ENCODE data around the gene ATAD3B. TPM values are rescaled to one million over a fixed set of nuclear protein-coding genes. Genes with fewer than 3 reads are reported as not detected.
"Not testable (repeated sequence)": the region's sequence is repeated elsewhere in the genome, so short reads cannot be mapped to it uniquely, and the experiment has no call there.

The ATAD3B gene
- total RNA-seq, 2 experiments from 2014 or later, result 41.5 to 49.6 TPM

DNA sequence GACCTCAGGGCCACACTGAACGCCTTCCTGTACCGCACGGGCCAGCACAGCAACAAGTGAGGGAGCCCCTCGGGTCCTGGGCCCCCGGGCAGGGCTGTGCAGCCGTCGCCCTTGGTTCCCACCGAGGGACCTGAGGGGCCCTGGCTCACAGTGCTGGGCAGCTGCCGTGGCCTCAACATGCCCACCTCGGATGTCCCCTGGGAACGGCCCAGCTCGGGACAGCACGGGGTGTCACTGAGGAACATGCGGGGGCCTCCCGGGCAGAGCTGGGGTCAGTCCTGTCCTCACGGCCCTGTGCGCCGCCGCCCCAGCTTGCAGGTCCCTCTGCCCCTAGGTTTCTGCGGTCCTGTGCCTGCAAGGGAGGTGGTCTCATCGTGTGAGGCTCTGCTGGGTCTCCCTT lies 54.9 kb downstream of the ATAD3B start:
- H3K27me3 Mint-ChIP-seq (ENCODE audit: low read depth); POLR2A ChIA-PET; H3K9me3 Mint-ChIP-seq (ENCODE audit: insufficient read depth); CTCF ChIA-PET; H3K4me3 Mint-ChIP-seq; H3K4me1 Mint-ChIP-seq (ENCODE audit: low read depth); DNase-seq; H3K27ac Mint-ChIP-seq; ATAC-seq: not testable (repeated sequence)
- peaks cover 37% of the 10 kb centered on the region for H3K36me3 Mint-ChIP-seq (ENCODE audit: low read depth)

DNA sequence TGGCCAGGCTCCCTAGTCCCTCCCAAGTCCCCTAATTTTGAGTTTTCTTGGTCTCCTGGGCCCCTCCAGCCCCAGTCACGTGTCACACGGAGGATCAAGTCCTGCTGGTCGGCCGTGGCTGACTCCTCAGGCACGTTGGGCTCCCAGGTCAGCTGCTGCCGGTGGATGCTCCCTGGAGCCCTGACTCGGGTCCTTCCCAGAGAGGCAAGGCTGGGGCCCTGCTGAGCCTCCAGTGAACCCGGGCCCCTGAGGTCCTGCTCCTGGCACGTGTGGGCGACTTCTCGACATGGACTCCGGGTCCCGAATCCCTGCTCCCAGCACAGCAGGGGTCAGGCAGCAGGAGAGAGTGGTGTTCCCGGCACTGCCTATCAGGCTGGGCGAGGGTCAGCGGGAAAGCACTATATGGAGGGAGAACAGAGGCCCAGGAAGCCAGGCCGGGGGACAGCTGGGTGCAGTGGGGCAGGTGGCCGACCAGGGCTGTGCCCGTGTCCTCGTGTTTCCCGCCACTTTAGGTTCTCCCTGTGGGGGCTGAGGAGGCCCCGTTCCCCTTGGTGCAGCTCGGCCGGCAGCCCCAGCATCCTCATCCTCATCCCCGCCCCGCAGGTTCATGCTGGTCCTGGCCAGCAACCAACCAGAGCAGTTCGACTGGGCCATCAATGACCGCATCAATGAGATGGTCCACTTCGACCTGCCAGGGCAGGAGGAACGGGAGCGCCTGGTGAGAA lies 55.7 kb downstream of the ATAD3B start:
- H3K9me3 Mint-ChIP-seq (ENCODE audit: insufficient read depth), result no peaks in the 10 kb centered on the region
- CTCF ChIA-PET, result no interaction called here
- H3K4me1 Mint-ChIP-seq (ENCODE audit: low read depth), result no peaks in the 10 kb centered on the region
- H3K27ac Mint-ChIP-seq, result no peak overlapping the region
- peaks cover 42% of the 10 kb centered on the region for H3K36me3 Mint-ChIP-seq (ENCODE audit: low read depth)
- DNase-seq, result no peak
- H3K27me3 Mint-ChIP-seq (ENCODE audit: low read depth), result no peaks in the 10 kb centered on the region
- H3K4me3 Mint-ChIP-seq, result no peak overlapping the region
- ATAC-seq, result no peak
- POLR2A ChIA-PET, result no interaction called here

DNA sequence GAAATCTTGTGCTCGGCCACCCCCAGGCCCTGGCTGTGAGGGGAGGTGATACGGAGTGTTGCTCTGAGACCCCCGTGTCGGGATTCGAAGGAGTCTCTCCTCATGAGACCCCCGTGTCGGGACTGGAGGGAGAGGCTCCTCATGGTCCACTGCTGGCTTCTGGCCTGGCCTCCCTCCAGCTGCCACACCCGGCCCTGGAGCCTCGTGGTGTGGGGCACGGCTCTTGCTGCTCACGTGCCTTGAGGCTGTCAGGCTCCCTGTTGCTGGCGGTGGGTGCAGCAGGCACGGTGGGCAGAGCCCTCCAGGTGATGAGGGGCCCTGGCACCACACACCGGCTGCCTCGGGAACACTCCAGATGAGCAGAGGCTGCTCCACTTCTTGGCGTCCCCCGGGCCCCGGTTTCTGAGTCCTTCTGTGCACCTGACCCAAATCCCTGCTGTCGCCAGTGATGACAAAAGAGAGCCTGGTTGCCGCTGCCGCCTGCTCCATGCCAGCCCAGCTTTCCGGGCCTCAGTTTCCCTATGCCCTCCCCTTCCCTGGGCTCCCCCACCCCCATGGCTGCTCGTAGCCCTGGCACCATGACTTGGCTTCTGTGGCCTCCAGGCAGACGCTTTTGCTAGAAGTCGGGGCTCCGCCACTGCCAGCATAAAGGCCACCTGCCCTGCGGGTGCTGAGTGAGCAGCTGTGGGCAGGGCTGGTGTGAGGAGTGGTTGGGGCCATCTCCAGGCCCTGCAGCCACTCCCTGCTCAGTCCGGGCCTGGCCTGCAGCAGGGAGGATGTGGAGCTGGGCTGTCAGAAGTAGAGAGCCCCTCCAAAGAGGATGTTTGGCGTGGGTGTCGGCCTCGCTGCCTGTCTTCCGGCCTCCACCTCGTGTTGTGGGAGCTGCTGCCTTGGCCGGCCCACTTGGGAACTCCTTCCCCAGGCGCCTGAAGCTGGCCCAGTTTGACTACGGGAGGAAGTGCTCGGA lies 57.0 kb downstream of the ATAD3B start:
- CTCF ChIA-PET, result no interaction called here
- no peak for DNase-seq
- H3K36me3 Mint-ChIP-seq (ENCODE audit: low read depth), result peaks cover 50% of the 10 kb centered on the region
- no peaks in the 10 kb centered on the region for H3K9me3 Mint-ChIP-seq (ENCODE audit: insufficient read depth)
- H3K4me3 Mint-ChIP-seq, result no peak overlapping the region
- no peaks in the 10 kb centered on the region for H3K27me3 Mint-ChIP-seq (ENCODE audit: low read depth)
- no peaks in the 10 kb centered on the region for H3K4me1 Mint-ChIP-seq (ENCODE audit: low read depth)
- ATAC-seq, result no peak
- POLR2A ChIA-PET, result no interaction called here
- no peak overlapping the region for H3K27ac Mint-ChIP-seq

DNA sequence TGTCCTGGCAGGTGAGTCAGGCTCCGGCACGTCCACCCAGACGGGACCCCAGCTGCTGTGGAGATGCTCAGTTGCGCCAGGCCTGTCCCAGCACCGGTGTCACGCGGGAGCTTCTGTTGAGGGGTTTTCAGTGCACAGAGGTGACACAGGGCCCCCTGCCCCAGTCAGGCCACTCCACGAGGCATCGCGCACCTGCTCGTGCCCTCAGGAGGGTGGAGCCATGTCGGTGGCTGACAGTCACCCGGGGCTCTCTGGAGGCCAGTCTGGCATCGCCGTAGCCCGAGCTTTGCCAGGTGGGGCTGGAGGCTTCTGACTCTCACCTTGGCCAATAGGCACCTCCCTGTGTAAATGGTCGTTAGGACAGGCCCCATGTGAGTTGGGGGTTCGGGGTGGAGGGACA lies 57.8 kb downstream of the ATAD3B start:
- no peak overlapping the region for H3K4me3 Mint-ChIP-seq
- ChIA-PET CTCF (no interaction called here), POLR2A (no interaction called here)

DNA sequence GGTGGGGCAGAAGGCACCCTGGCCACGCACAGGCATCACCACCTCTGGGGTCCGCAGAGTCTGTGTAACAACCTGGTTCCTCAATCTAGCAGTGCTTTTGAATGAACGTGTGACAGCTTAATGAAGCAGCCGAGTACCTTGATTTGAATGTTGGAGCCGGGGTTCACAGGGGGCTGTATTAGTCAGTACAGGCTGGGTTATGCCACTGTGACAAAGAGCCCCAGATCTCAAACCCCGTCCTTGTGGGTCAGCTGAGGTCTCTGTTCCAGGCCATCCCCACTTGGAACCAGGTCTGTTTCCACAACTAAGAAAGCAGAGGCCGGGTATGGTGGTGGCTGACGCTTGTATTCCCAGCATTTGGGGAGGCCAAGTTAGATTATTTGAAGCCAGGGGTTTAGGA lies 58.4 kb downstream of the ATAD3B start:
- no peak for ATAC-seq
- H3K27me3 Mint-ChIP-seq (ENCODE audit: low read depth), result no peaks in the 10 kb centered on the region
- ChIA-PET CTCF (no interaction called here), POLR2A (no interaction called here)
- H3K4me3 Mint-ChIP-seq, result no peak overlapping the region
- peaks cover 50% of the 10 kb centered on the region for H3K36me3 Mint-ChIP-seq (ENCODE audit: low read depth)
- H3K27ac Mint-ChIP-seq, result no peak overlapping the region
- no peaks in the 10 kb centered on the region for H3K4me1 Mint-ChIP-seq (ENCODE audit: low read depth)
- DNase-seq, result no peak
- H3K9me3 Mint-ChIP-seq (ENCODE audit: insufficient read depth), result no peaks in the 10 kb centered on the region

More for the DNA sequence above, 57.8 kb downstream of the ATAD3B start:
- DNase-seq, result no peak
- H3K27me3 Mint-ChIP-seq (ENCODE audit: low read depth), result no peaks in the 10 kb centered on the region
- H3K36me3 Mint-ChIP-seq (ENCODE audit: low read depth), result peaks cover 50% of the 10 kb centered on the region
- H3K27ac Mint-ChIP-seq, result no peak overlapping the region
- no peaks in the 10 kb centered on the region for H3K9me3 Mint-ChIP-seq (ENCODE audit: insufficient read depth)
- H3K4me1 Mint-ChIP-seq (ENCODE audit: low read depth), result no peaks in the 10 kb centered on the region
- ATAC-seq, result no peak

DNA sequence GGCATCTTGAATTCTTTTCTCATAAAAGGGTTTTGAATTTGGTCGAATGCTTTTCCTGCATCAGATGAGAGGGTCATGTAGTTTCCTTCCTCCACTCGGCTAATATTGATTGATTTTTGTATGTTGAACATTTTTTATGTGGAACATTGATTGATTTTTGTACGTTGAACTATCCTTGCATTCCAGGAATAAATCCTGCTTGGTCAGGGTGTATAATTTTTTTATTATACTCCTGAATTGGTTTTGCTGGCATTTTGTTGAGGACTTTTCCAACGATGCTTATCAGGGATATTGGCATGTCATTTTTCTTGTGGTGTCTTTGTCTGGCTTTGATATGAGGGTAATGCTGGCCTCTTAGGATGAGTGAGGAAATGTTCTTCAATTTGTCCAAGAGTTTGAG lies 60.4 kb downstream of the ATAD3B start:
- no peak for DNase-seq
- no peak for ATAC-seq
- Mint-ChIP-seq H3K27me3 (ENCODE audit: low read depth) (no peaks in the 10 kb centered on the region), H3K4me3 (no peak overlapping the region), H3K4me1 (ENCODE audit: low read depth) (no peaks in the 10 kb centered on the region), H3K9me3 (ENCODE audit: insufficient read depth) (no peaks in the 10 kb centered on the region), H3K27ac (no peak overlapping the region), H3K36me3 (ENCODE audit: low read depth) (peaks cover 46% of the 10 kb centered on the region)
- ChIA-PET CTCF (no interaction called here), POLR2A (no interaction called here)

DNA sequence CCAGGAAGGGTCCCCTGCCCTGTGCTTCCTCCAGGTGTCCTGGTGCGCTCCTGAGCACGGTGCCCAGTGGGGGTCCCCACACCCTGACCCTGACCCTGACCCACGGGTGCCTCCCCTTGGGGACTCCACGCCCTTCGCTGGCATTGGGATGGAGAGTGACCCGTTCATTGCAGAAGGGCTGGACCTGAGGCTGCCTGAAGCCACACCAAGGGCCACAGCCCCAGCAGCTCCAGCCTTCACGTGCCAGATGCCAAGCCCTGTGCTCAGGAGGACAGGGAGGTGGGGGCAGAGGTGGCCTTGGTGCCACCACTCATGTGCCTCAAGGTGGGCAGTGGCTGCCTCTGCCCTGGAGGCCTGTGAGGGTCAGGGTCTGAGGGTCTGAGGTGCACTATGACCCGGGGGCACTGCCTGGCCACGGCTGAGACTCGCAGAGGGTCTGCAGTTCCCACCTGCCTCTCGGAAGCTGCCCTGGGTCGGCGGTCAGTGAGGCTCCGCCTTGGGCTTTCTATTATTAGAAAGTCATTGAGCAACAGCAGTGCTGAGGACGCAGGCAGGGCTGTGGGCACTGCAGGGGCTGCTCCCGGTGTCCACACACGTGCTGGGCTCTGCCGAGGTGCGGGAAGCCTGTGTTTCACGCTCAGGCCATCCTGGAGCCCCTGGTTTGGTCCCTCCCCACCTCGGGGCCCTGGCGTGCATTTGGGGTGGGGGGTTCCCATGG lies 61.8 kb downstream of the ATAD3B start:
- H3K27me3 Mint-ChIP-seq (ENCODE audit: low read depth); DNase-seq; H3K27ac Mint-ChIP-seq; CTCF ChIA-PET; H3K4me1 Mint-ChIP-seq (ENCODE audit: low read depth); ATAC-seq; POLR2A ChIA-PET; H3K4me3 Mint-ChIP-seq; H3K9me3 Mint-ChIP-seq (ENCODE audit: insufficient read depth): not testable (repeated sequence)
- H3K36me3 Mint-ChIP-seq (ENCODE audit: low read depth), result peaks cover 38% of the 10 kb centered on the region

DNA sequence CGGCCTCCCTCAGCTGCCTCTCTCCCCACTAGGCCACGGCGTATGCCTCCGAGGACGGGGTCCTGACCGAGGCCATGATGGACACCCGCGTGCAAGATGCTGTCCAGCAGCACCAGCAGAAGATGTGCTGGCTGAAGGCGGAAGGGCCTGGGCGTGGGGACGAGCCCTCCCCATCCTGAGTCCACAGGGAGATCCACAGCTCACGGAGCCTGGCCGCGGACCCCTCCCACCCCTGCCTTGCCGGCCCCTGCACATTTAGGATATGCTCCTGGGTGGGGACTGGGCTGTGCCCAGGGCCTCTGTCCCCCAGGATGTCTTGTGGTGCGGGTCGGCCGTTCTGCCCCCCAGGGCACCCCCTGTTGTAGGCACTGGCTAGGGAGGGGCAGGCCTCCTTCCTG lies 62.3 kb downstream of the ATAD3B start:
- POLR2A ChIA-PET; ATAC-seq; CTCF ChIA-PET; H3K9me3 Mint-ChIP-seq (ENCODE audit: insufficient read depth); H3K27ac Mint-ChIP-seq; H3K27me3 Mint-ChIP-seq (ENCODE audit: low read depth); DNase-seq; H3K4me3 Mint-ChIP-seq; H3K4me1 Mint-ChIP-seq (ENCODE audit: low read depth): not testable (repeated sequence)
- H3K36me3 Mint-ChIP-seq (ENCODE audit: low read depth), result peaks cover 32% of the 10 kb centered on the region

DNA sequence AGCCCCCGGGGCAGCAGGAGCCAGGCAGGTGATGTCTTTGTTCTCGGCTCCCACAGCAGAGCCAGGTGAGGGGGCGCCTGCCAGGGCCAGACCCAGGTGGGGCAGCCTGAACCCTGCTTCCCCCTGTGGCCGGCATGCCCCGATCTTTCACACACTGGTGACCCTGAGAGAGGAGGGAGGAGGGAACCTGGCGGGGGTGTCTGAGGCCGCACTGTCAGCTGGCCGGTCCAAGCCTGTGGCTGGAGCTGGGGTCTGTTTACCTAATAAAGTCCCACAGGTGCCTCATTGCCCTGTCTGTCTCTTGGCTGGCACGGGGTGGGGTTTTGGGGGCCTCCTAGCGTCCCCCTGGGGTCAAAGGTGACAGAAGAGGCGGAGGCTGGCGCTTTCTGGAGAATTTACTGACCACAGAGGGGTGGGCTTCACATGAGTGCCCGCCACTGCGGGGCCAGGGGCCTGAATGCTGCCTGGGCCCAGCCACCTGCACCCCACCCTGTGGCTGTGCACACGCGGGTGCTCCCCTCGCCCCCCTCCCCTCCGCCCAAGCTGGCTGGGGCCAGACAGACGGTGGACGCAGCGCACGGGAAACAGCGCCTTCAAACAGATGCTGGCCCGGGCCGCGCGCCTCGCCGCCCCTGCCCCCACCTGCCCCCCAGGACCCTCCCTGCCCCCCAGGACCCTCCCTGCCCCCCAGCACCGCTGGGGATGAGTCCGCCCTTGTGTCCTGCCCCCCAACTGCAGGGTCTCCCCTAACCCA lies 63.0 kb downstream of the ATAD3B start:
- DNase-seq, result no peak
- POLR2A ChIA-PET, result no interaction called here
- H3K4me3 Mint-ChIP-seq, result no peak overlapping the region
- H3K4me1 Mint-ChIP-seq (ENCODE audit: low read depth), result no peaks in the 10 kb centered on the region
- no peak for ATAC-seq
- peaks cover 26% of the 10 kb centered on the region for H3K36me3 Mint-ChIP-seq (ENCODE audit: low read depth)
- H3K27ac Mint-ChIP-seq, result no peak overlapping the region
- H3K27me3 Mint-ChIP-seq (ENCODE audit: low read depth), result no peaks in the 10 kb centered on the region
- CTCF ChIA-PET, result no interaction called here
- no peaks in the 10 kb centered on the region for H3K9me3 Mint-ChIP-seq (ENCODE audit: insufficient read depth)

DNA sequence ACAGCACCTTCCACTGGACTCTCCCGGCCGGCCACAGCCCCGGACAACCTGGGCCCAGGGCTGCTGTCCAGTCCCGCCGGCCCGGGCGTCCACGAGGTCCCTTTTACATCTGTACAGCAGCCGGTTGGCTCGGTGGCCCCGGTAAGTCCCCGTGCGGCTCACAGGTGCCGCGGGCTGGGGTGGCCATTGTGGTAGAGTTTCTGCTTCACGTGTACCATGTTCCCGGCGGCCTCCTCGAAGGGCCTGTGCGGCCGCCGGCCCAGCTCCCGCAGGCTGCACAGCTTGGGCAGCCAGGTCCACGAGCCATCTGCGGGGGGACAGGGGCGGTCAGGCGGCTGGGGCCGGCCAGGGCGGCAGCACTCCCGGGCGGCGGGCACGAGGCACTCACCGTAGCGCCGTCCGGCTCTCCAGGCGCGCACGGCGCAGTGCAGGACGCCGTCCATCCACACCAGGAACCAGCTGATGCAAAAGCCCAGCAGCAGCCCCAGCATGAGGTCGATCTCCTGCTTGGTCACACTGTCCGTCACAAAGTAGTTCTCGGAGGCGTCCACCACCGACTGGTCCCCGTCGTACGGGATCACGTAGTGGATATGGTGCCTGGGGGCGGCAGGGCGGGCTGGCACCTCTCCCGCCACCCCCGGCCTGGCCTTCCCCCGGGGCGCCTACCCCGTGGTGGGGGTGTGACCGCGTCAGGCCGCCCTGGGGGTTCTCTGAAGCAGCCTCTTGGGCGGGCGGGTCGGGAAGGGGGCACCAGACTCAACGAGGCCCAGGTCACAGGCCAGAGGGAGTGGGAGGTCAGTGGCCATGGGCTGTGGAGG lies 63.8 kb downstream of the ATAD3B start:
- DNase-seq (no peak), ATAC-seq (no peak)
- H3K9me3 Mint-ChIP-seq (ENCODE audit: insufficient read depth), result no peaks in the 10 kb centered on the region
- H3K4me1 Mint-ChIP-seq (ENCODE audit: low read depth), result no peaks in the 10 kb centered on the region
- no peak overlapping the region for H3K27ac Mint-ChIP-seq
- no peaks in the 10 kb centered on the region for H3K27me3 Mint-ChIP-seq (ENCODE audit: low read depth)
- H3K4me3 Mint-ChIP-seq, result no peak overlapping the region
- peaks cover 18% of the 10 kb centered on the region for H3K36me3 Mint-ChIP-seq (ENCODE audit: low read depth)
- POLR2A ChIA-PET, result no interaction called here
- CTCF ChIA-PET, result no interaction called here
